Thyroid gland (tissue), 4 donors: Measurements from ENCODE around the gene GAMT. TPM values are rescaled to one million over a fixed set of nuclear protein-coding genes. Genes with fewer than 3 reads are reported as not detected.
A peak's percentile ranks its signal among the peaks of the same experiment; 100 is the strongest.
"Not testable (repeated sequence)": the region's sequence is repeated elsewhere in the genome, so short reads cannot be mapped to it uniquely, and the experiment has no call there.

ENCODE experiments used
- DNase-seq, 2 donors: peaks; one replicate each; pipeline ENCODE4 v3.0.0-alpha.2; 2019
- H3K27ac ChIP-seq, 3 donors: fragments of 200-600 bp; sonication (generic); 1 replicate in 2 of 3; 2 replicates in 1 of 3; pipeline ENCODE4 v1.5.1; 2016 to 2019; ENCODE audit warnings: mild to moderate bottlenecking in 1 of 3, moderate library complexity in 1 of 3
- H3K27me3 ChIP-seq: fragments of 200-600 bp; sonication (generic); one replicate; pipeline ENCODE4 v1.5.1; 2019
- H3K36me3 ChIP-seq, 2 donors: fragments of 200-600 bp; sonication (generic); one replicate each; pipeline ENCODE4 v1.5.1; 2016 to 2019
- H3K4me1 ChIP-seq, 2 donors: fragments of 200-600 bp; sonication (generic); one replicate each; pipeline ENCODE4 v1.5.1; 2017 to 2019
- H3K4me3 ChIP-seq, 3 donors: fragments of 200-600 bp; sonication (generic); replicated peaks in 1 of 3; 1 replicate in 2 of 3; 2 replicates in 1 of 3; pipeline ENCODE4 v1.5.1; 2016; ENCODE audit warnings: mild to moderate bottlenecking in 1 of 3
- H3K9me3 ChIP-seq: fragments of 200-600 bp; sonication (generic); one replicate; pipeline ENCODE4 v1.5.1; 2017
- POLR2A ChIP-seq, 2 donors: fragments of 450-650 bp; IDR thresholded peaks; one replicate each; pipeline ENCODE4 v1.6.1; 2017; ENCODE audit warnings: antibody characterized with exemption in 2 of 2, mild to moderate bottlenecking in 2 of 2, moderate library complexity in 1 of 2
- WGBS, 2 donors: methylation state at CpG; one replicate each; pipeline ENCODE4 v1.1.5; 2017; 5-methylcytosine and 5-hydroxymethylcytosine counted together
- intact Hi-C: fragments of 100-400 bp; cut with DNase I; formaldehyde crosslinking; loops from one replicate; pipeline ENCODE4 v1.15.1; 2023
- total RNA-seq, 4 donors: library from RNA; depleted of rRNA; stranded (reverse); fragments of >200 nt; gene quantifications; one replicate each; pipeline ENCODE4 v1.2.3, GENCODE V29; 2016
- TF ChIP-seq, protein P1 (sequence below), 6 experiments: fragments of 200-600 bp in 3 of 6; fragments of 450-650 bp in 3 of 6; sonication (generic) in 3 of 6; IDR thresholded peaks; one replicate each; pipeline ENCODE4 v1.5.1; 2016 to 2019; ENCODE audit warnings: antibody characterized with exemption in 6 of 6, mild to moderate bottlenecking in 2 of 6, inconsistent platforms in 1 of 6, moderate library complexity in 1 of 6

GAMT gene
- total RNA-seq, 4 donors from 2014 or later: 22.2 to 39.5 (median 29.1) TPM

DNA sequence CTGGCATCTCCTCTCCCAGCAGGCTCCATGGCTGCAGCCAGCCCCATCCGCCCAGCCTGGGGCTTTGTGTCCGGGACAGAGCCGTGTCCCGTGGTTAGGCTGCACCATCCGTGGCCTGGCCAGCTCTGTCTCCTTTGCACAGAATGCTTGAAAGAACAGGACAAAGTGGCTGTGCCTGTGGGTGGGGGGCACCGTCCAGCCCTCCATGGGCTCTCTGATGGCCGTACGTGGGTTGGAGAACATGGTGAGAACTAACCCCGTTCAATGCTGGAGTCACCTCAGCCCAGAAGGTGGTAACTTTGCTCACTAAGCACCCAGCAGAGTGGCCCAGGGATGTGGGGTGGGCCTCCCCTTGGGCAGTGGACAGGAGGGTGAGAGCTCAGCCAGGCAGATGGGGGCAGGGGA is 39.7 kb upstream of the GAMT start:
- H3K4me1 ChIP-seq: peaks cover 16 to 31% of the 10 kb centered on the region in 2 donors
- H3K9me3 ChIP-seq: no peaks in the 10 kb centered on the region
- intact Hi-C loops: no loop called here
- WGBS, 2 donors: 91 to 92% methylated on average over 4 to 9 of the region's 9 CpGs
- H3K36me3 ChIP-seq: peaks cover 26 to 28% of the 10 kb centered on the region in 2 donors
- peaks cover 7% of the 10 kb centered on the region for H3K27me3 ChIP-seq
- H3K27ac ChIP-seq: no peak overlapping the region
- DNase-seq: no peak
- no peak overlapping the region for H3K4me3 ChIP-seq
- TF ChIP-seq POLR2A (IDR thresholded peaks at IDR 0.05): no peak

DNA sequence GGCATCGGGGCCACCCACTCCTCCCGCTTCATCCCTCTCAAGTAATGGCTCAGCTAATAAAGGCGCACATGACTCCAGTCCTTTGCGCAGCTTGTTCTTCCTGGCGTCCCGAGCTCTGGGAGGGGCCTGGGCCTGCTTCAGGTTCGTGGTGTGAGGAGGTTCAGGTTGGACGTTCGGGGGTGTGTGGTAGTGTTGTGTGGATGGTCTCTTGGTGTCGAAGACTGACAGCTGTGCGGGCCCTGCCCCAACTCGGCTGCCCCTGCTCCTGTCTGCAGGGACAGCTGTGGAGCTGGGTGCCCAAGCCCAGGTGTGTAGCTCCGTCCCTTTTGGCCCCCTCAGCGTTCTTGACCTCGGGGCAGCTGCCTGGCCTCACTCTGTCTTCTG is 39.1 kb upstream of the GAMT start:
- 92 to 93% methylated on average over 6 to 15 of the region's 15 CpGs for WGBS, 2 donors
- peaks cover 26 to 28% of the 10 kb centered on the region in 2 donors for H3K36me3 ChIP-seq

DNA sequence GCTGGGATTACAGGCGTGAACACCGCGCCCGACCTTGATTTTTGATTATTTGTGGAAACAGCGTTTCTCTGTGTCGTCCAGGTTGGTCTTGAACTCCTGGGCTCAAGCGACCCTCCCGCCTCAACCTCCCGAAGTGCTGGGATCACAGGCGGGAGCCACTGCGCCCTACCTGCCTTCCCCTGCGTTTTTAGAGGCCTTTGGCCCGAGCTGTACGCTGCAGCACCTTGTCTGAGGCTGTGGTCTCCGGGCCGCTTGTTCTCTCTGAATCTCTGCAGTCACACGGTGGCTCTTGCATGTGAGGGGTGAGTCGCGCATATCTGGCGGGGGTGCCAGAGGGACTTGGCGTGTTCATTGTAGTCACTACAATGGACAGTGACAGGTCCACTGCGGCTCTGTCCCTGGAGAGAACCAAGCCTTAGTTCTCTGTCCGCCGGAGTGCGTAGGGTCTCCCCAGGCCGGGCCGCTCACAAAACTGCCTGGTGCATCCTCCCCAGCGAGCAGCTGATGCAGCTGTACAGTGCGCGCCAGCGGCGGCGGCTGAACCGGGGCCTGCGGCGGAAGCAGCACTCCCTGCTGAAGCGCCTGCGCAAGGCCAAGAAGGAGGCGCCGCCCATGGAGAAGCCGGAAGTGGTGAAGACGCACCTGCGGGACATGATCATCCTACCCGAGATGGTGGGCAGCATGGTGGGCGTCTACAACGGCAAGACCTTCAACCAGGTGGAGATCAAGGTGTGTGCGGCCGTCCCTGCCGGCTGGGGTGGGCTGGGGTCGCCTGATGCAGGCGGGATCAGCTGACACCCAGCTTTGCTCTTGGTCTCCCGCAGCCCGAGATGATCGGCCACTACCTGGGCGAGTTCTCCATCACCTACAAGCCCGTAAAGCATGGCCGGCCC is 38.4 kb upstream of the GAMT start:
- DNase-seq, intact Hi-C loops, H3K9me3 ChIP-seq, H3K27me3 ChIP-seq: not testable (repeated sequence)
- peaks cover 27 to 30% of the 10 kb centered on the region in 2 donors for H3K36me3 ChIP-seq
- peaks cover 9 to 18% of the 10 kb centered on the region in 2 donors for H3K4me1 ChIP-seq
- peak overlapping the region in 1 of 3 donors; percentile 93 for H3K27ac ChIP-seq
- WGBS, 2 donors: 86 to 87% methylated on average over 51 to 56 of the region's 57 CpGs
- H3K4me3 ChIP-seq: peak overlapping the region in 1 of 3 donors; percentile 95

More for the DNA sequence above, 39.1 kb upstream of the GAMT start:
- intact Hi-C loops: no loop called here
- Histone ChIP-seq H3K27me3 (peaks cover under 1% of the 10 kb centered on the region), H3K4me1 (peaks cover 11 to 25% of the 10 kb centered on the region in 2 donors), H3K27ac (no peak overlapping the region), H3K9me3 (no peaks in the 10 kb centered on the region), H3K4me3 (no peak overlapping the region)
- DNase-seq: no peak
- TF ChIP-seq POLR2A (IDR thresholded peaks at IDR 0.05): no peak
- TF ChIP-seq, protein P1, sequence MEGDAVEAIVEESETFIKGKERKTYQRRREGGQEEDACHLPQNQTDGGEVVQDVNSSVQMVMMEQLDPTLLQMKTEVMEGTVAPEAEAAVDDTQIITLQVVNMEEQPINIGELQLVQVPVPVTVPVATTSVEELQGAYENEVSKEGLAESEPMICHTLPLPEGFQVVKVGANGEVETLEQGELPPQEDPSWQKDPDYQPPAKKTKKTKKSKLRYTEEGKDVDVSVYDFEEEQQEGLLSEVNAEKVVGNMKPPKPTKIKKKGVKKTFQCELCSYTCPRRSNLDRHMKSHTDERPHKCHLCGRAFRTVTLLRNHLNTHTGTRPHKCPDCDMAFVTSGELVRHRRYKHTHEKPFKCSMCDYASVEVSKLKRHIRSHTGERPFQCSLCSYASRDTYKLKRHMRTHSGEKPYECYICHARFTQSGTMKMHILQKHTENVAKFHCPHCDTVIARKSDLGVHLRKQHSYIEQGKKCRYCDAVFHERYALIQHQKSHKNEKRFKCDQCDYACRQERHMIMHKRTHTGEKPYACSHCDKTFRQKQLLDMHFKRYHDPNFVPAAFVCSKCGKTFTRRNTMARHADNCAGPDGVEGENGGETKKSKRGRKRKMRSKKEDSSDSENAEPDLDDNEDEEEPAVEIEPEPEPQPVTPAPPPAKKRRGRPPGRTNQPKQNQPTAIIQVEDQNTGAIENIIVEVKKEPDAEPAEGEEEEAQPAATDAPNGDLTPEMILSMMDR (IDR thresholded peaks at IDR 0.05): no peak

DNA sequence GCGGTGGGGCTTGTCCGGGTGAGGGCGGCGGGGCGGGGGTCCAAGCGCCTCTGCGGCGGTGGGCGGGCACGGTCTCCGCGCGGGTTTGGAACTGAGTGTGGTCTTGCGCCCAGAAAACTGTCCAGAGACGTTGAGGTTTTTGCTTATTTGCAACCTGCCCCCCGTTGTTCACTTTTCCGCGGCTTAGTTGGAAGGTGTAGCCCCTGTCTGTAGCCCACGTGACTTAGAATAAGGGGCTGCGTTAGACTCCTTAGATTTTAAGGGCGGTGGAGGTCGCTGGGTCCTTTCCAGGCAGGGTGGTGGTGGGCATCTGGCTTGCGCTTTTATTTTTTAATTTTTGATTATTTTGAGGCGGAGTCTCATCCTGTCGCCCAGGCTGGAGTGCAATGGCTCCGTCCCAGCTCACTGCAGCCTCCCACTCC is 37.6 kb upstream of the GAMT start:
- H3K4me1 ChIP-seq: peaks cover 9 to 18% of the 10 kb centered on the region in 2 donors
- no peaks in the 10 kb centered on the region for H3K27me3 ChIP-seq
- DNase-seq: no peak
- TF ChIP-seq, protein P1 (IDR thresholded peaks at IDR 0.05): no peak
- TF ChIP-seq POLR2A (IDR thresholded peaks at IDR 0.05): no peak
- no peaks in the 10 kb centered on the region for H3K9me3 ChIP-seq
- 2 to 4% methylated on average over 19 to 21 of the region's 26 CpGs for WGBS, 2 donors
- peaks cover 35 to 38% of the 10 kb centered on the region in 2 donors for H3K36me3 ChIP-seq
- peak overlapping the region in 2 of 3 donors; percentile 82 to 93 for H3K27ac ChIP-seq
- peak overlapping the region; percentile 61 to 95 (median 63) for H3K4me3 ChIP-seq
- intact Hi-C loops: no loop called here

DNA sequence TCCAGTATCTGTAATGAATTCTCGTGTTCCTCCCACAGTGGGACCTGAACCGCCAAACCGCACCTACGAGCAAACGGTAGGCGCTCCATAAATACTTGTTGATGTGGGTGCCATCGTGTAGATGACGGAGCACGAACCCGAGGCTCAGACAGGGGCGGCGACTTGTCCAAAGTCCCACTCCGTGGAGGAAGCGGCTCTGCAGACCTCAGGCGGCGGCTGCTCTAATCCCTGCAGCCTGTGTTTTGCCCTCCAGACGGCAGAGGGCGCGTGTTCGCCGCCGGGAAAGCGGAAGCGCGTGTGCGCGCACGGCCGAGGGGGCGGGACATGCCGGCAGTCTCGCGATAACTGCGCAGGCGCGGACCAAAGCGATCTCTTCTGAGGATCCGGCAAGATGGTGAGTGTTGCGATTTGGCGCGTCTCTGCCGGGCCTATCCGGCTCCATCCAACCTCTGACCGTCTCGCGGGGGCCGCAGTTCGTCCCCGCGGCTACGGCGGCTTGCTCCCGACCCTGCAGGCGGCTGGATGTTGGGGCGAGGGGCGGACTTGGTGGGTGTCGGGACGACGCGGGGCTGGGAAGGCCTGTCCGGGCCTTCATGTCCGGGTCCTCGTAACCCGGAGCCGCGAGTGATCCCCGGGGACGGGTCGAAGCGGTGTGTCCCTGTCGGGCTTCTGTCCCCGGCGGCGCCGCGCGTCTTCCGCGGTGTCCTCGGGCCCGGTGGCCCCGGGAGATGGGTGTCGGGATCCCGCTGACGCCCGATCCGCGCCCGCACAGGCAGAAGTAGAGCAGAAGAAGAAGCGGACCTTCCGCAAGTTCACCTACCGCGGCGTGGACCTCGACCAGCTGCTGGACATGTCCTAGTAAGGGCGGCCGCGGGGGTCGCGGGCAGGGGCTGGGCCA is 36.9 kb upstream of the GAMT start, which contains the start of gene RPS15:
RPS15 (plus strand) TSS at position 362 of the 898 bp plus-strand sequence; CDS start at position 392, 30 bp downstream.
- intact Hi-C loops: no loop called here

More for the DNA sequence above, 36.9 kb upstream of the GAMT start, which contains the start of gene RPS15:
- peaks cover 42 to 45% of the 10 kb centered on the region in 2 donors for H3K36me3 ChIP-seq
- TF ChIP-seq POLR2A (IDR thresholded peaks at IDR 0.05): peak; percentile 20 to 92
- TF ChIP-seq, protein P1 (IDR thresholded peaks at IDR 0.05): peak; percentile 80 to 98 (median 92)
- peak within 1 kb of the TSS; percentile 82 to 94 (median 93) for H3K27ac ChIP-seq
- peaks cover 9 to 18% of the 10 kb centered on the region in 2 donors for H3K4me1 ChIP-seq
- peak; percentile 91 to 94 for DNase-seq
- H3K9me3 ChIP-seq: no peaks in the 10 kb centered on the region
- H3K4me3 ChIP-seq: peak within 1 kb of the TSS; percentile 61 to 95 (median 63)
- no peaks in the 10 kb centered on the region for H3K27me3 ChIP-seq
- 4 to 5% methylated on average over 24 to 46 of the region's 100 CpGs for WGBS, 2 donors
